Activated CD8-positive, alpha-beta T cell treated with anti-CD3 and anti-CD28 coated beads for 36 hours (primary cell): Measurements from ENCODE around the gene HAS3. TPM values are rescaled to one million over a fixed set of nuclear protein-coding genes. Genes with fewer than 3 reads are reported as not detected.

Source experiments
- ATAC-seq: fragments of 200-7000 bp; cut with Tn5 transposase; one replicate; pipeline ENCODE4 v1.10.0; 2021; ENCODE audit warnings: mild to moderate bottlenecking, moderate library complexity
- CTCF ChIA-PET: fragments of 350-600 bp; sonication (Branson Sonifier 250); formaldehyde crosslinking; loops from one replicate; lab custom pipeline; 2021; ENCODE audit warnings: antibody characterized with exemption; lab: Charles Lee
- POLR2A ChIA-PET: fragments of 350-600 bp; sonication (Branson Sonifier 250); formaldehyde crosslinking; loops from one replicate; lab custom pipeline; 2021; ENCODE audit warnings: antibody characterized with exemption; lab: Charles Lee
- DNase-seq: peaks from one replicate; pipeline ENCODE4 v3.0.0-alpha.2; 2020
- H3K27ac Mint-ChIP-seq: one replicate; pipeline ENCODE4 v1.8.0; 2021; ENCODE audit warnings: mild to moderate bottlenecking, mixed read lengths
- H3K27me3 Mint-ChIP-seq: one replicate; pipeline ENCODE4 v1.8.0; 2021; ENCODE audit warnings: mixed read lengths
- H3K36me3 Mint-ChIP-seq: one replicate; pipeline ENCODE4 v1.8.0; 2021; ENCODE audit warnings: low read depth, mixed read lengths
- H3K4me1 Mint-ChIP-seq: one replicate; pipeline ENCODE4 v1.8.0; 2021; ENCODE audit warnings: low read depth, mixed read lengths
- H3K4me3 Mint-ChIP-seq: one replicate; pipeline ENCODE4 v1.8.0; 2021; ENCODE audit warnings: mild to moderate bottlenecking, moderate library complexity, mixed read lengths
- H3K9me3 Mint-ChIP-seq: one replicate; pipeline ENCODE4 v1.8.0; 2021; ENCODE audit warnings: mixed read lengths
- intact Hi-C: fragments of 100-400 bp; cut with micrococcal nuclease; formaldehyde crosslinking; loops from one replicate; pipeline ENCODE4 v1.10.0; 2022
- total RNA-seq, 2 experiments: library from RNA; stranded (reverse); gene quantifications; one replicate each; pipeline ENCODE4 v1.2.3, GENCODE V29; 2021
- TF ChIP-seq, protein P1 (sequence below): fragments of 200-600 bp; IDR thresholded peaks from one replicate; pipeline ENCODE4 v1.8.0; 2022; ENCODE audit warnings: antibody characterized with exemption, mild to moderate bottlenecking

HAS3 gene
- total RNA-seq, 2 experiments from 2014 or later: 0.11 to 0.43 TPM

DNA sequence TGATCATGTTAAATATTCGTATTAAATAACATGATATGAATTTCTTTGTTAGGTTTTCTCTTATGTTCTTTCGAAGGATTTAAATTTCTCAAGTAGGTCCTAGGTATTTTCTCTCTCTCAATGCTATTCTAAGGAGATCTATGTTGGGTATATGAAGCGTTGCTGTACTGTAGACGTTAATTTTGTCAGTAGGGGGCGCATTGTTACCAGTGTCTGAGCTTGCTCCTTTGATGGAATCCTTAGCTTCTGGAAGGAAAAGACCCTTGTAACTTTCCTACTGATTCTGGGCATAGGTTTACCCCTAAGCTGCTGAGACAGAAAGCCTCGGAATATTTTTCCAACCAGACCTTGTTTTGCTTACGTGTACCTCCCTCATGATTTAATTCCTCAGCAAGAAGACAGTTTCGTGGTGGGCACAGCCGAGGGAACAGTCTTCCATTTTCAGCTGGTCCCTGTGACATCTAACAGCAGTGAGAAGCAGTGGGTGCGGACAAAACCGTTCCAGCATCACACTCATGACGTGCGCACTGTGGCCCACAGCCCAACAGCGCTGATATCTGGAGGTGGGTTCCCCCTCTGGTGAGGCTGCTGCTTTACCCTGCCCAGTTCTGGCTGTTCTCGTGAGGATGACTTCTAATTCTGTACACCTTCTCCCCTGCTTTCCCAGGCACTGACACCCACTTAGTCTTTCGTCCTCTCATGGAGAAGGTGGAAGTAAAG is 44.9 kb downstream of the HAS3 start:
- DNase-seq (peak; percentile 66), ATAC-seq (peak; percentile 79)
- peaks cover under 1% of the 10 kb centered on the region for H3K4me1 Mint-ChIP-seq
- no peak overlapping the region for H3K27ac Mint-ChIP-seq
- H3K4me3 Mint-ChIP-seq: no peak overlapping the region
- ChIA-PET POLR2A (interaction anchor here (0.8 to 2.0 kb wide), 4 partner anchors 17 to 31 kb away, joined by 3 to 6 read pairs (median 3); no protein-coding TSS in a partner anchor), CTCF (interaction anchor here (0.6 to 5.6 kb wide), 26 partner anchors 8 to 303 kb away, joined by 3 to 77 read pairs (median 4); partner anchors contain the start of genes CHTF8, SNTB2 and UTP4)
- H3K27me3 Mint-ChIP-seq: no peaks in the 10 kb centered on the region
- no peaks in the 10 kb centered on the region for H3K9me3 Mint-ChIP-seq
- H3K36me3 Mint-ChIP-seq: peaks cover 50% of the 10 kb centered on the region
- intact Hi-C loops: loop anchor here (5.0 kb wide), 1 partner anchor 137 kb away; no protein-coding TSS in a partner anchor
- TF ChIP-seq, protein P1, sequence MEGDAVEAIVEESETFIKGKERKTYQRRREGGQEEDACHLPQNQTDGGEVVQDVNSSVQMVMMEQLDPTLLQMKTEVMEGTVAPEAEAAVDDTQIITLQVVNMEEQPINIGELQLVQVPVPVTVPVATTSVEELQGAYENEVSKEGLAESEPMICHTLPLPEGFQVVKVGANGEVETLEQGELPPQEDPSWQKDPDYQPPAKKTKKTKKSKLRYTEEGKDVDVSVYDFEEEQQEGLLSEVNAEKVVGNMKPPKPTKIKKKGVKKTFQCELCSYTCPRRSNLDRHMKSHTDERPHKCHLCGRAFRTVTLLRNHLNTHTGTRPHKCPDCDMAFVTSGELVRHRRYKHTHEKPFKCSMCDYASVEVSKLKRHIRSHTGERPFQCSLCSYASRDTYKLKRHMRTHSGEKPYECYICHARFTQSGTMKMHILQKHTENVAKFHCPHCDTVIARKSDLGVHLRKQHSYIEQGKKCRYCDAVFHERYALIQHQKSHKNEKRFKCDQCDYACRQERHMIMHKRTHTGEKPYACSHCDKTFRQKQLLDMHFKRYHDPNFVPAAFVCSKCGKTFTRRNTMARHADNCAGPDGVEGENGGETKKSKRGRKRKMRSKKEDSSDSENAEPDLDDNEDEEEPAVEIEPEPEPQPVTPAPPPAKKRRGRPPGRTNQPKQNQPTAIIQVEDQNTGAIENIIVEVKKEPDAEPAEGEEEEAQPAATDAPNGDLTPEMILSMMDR: peak; percentile 80

DNA sequence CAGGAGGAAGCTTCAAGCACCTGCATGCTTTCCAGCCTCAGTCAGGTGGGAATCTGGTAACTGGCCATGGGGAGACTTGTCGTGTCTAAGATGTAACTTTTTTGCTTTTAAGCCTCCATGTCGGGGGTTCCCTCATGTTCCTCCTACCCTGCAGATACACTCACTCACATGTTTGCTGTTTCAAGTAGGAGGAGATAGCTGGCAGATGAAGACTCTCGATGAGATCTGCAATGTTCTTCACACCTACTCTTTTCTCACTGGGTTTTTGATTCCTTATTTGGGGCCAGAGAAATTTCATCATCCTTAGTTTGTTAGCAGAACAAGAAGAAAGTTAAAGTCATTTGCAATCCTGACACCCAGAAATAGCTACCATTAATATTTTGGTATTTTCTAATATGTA is 51.7 kb downstream of the HAS3 start:
- peak overlapping the region; percentile 2 for H3K27ac Mint-ChIP-seq
- intact Hi-C loops: no loop called here
- H3K4me1 Mint-ChIP-seq: peaks cover 13% of the 10 kb centered on the region
- H3K9me3 Mint-ChIP-seq: no peaks in the 10 kb centered on the region
- ATAC-seq: no peak
- H3K27me3 Mint-ChIP-seq: no peaks in the 10 kb centered on the region
- peaks cover 62% of the 10 kb centered on the region for H3K36me3 Mint-ChIP-seq
- TF ChIP-seq, protein P1: no peak
- no peak for DNase-seq
- ChIA-PET POLR2A (interaction anchor here (1.5 to 1.8 kb wide), 4 partner anchors 9 to 24 kb away, joined by 4 to 8 read pairs (median 6); partner anchors contain the start of genes CHTF8 and UTP4), CTCF (interaction anchor here (1.2 to 2.6 kb wide), 4 partner anchors 8 to 129 kb away, joined by 4 to 15 read pairs (median 6); no protein-coding TSS in a partner anchor)
- H3K4me3 Mint-ChIP-seq: no peak overlapping the region

DNA sequence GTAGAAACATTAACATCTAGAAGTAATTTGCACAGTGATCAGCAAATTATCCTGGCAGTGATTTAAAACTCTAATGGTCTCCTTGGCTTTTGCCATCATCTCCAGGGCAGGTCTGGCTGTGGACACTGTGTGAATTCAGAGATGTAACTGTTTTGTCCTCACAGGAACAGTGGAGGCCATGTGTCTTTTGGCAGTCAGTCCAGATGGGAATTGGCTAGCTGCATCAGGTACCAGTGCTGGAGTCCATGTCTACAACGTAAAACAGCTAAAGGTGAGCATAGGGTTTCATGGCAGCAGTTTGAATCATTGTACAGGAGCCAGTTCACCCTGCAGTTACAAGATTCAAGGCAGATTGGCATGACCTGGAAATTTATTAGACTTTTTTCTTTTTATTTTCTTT is 54.7 kb downstream of the HAS3 start:
- TF ChIP-seq, protein P1: no peak
- H3K4me3 Mint-ChIP-seq: no peak overlapping the region
- no peaks in the 10 kb centered on the region for H3K9me3 Mint-ChIP-seq
- no peak for ATAC-seq
- CTCF ChIA-PET: interaction anchor here (3.3 kb wide), 1 partner anchor 10 kb away, joined by 9 read pairs; no protein-coding TSS in a partner anchor
- intact Hi-C loops: no loop called here
- peaks cover 60% of the 10 kb centered on the region for H3K36me3 Mint-ChIP-seq
- H3K4me1 Mint-ChIP-seq: peaks cover 29% of the 10 kb centered on the region
- DNase-seq: no peak
- POLR2A ChIA-PET: interaction anchor here (1.8 kb wide), 1 partner anchor 24 kb away, joined by 6 read pairs; no protein-coding TSS in a partner anchor
- no peaks in the 10 kb centered on the region for H3K27me3 Mint-ChIP-seq
- no peak overlapping the region for H3K27ac Mint-ChIP-seq

DNA sequence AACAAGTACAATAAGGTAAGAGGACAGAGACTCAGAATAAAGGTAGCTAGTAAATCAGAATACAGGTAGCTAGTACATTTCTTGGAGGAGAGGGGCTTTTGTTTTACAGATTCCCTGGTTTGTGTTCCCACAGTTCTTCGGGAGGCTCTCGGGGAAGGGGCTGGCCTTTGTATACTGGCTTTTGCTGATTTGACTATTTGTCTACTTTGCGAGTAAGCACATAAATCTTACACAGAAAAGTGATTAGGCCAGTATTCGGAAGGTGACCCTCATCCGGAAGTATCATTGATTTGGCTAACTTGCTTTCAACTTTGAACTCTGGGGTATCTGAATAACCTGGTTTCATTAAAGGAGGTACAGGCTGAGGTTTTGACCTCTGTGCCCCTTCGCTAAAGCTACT is 60.1 kb downstream of the HAS3 start:
- H3K4me3 Mint-ChIP-seq: no peak overlapping the region
- ChIA-PET POLR2A (interaction anchor here (1.0 to 2.7 kb wide), 7 partner anchors 8 to 94 kb away, joined by 3 to 23 read pairs (median 7); partner anchors contain the start of genes CHTF8, SNTB2 and UTP4), CTCF (interaction anchor here (1.0 to 4.0 kb wide), 8 partner anchors 12 to 638 kb away, joined by 3 to 22 read pairs (median 4); no protein-coding TSS in a partner anchor)
- ATAC-seq (no peak), DNase-seq (no peak)
- TF ChIP-seq, protein P1: no peak
- H3K4me1 Mint-ChIP-seq: peaks cover 49% of the 10 kb centered on the region
- H3K9me3 Mint-ChIP-seq: no peaks in the 10 kb centered on the region
- peak overlapping the region; percentile 85 for H3K27ac Mint-ChIP-seq
- no peaks in the 10 kb centered on the region for H3K27me3 Mint-ChIP-seq
- peaks cover 69% of the 10 kb centered on the region for H3K36me3 Mint-ChIP-seq
- intact Hi-C loops: no loop called here
